K562 (cell line): ENCODE data around the gene CENPV. TPM values are rescaled to one million over a fixed set of nuclear protein-coding genes. Genes with fewer than 3 reads are reported as not detected.
A peak's percentile ranks its signal among the peaks of the same experiment; 100 is the strongest.
"Not testable (repeated sequence)": the region's sequence is repeated elsewhere in the genome, so short reads cannot be mapped to it uniquely, and the experiment has no call there.

Source experiments
- ATAC-seq: fragments of 200-7000 bp; cut with Tn5 transposase; 3 replicates; pipeline ENCODE4 v1.9.1; 2020; ENCODE audit warnings: moderate library complexity
- BruUV-seq: library from RNA; stranded (reverse); fragments of 400-500 nt; replicated peaks from 2 replicates; lab custom pipeline; 2021; lab: Mats Ljungman, UMichigan
- CTCF ChIA-PET: fragments of 300-600 bp; formaldehyde crosslinking; extraction: SDS; loops from one replicate; lab custom pipeline; 2021; ENCODE audit warnings: low intra/inter-chr PET ratio; lab: Yijun Ruan, JAX
- POLR2A ChIA-PET: fragments of 300-600, 350-650 bp; sonication (Branson Sonifier 250); formaldehyde crosslinking; extraction: SDS; loops from one replicate; lab custom pipeline; 2021; ENCODE audit warnings: antibody characterized with exemption, inconsistent platforms; lab: Yijun Ruan, JAX
- DNase-seq, 4 experiments: peaks; one replicate each; pipeline versions ENCODE4 v3.0.0 to v3.0.0-alpha.2; 2011 to 2018; ENCODE audit warnings: low spot score in 3 of 4, mixed read lengths in 3 of 4; ENCODE audit errors: extremely low read depth in 1 of 4
- FAIRE-seq: peaks from 2 replicates; lab custom pipeline; 2011; peaks lifted over from hg19 to GRCh38; lab: Jason Lieb, UNC
- H2AFZ ChIP-seq: 2 replicates; pipeline ENCODE4 v1.6.0; 2011; ENCODE audit warnings: low read depth, low read length, control low read depth, inconsistent platforms
- H3K27ac ChIP-seq: fragments of 200-600 bp; 3 replicates; pipeline ENCODE4 v1.8.0; 2011; ENCODE audit warnings: low read depth, mild to moderate bottlenecking, control low read depth, inconsistent platforms, low read length, moderate library complexity, mixed read lengths; ENCODE audit errors: extremely low read depth
- H3K27me3 ChIP-seq, 2 experiments: fragments of 300-600 bp in 1 of 2; 2 replicates in 1 of 2; 3 replicates in 1 of 2; pipeline versions ENCODE4 v1.6.0 to v1.8.0; 2011; ENCODE audit warnings: inconsistent platforms in 2 of 2, low read length in 2 of 2, mild to moderate bottlenecking in 1 of 2, mixed read lengths in 1 of 2, moderate library complexity in 1 of 2; ENCODE audit not compliant: control insufficient read depth in 2 of 2, insufficient read depth in 2 of 2
- H3K36me3 ChIP-seq: fragments of 300-600 bp; 3 replicates; pipeline ENCODE4 v1.8.0; 2011; ENCODE audit warnings: mild to moderate bottlenecking, low read length, inconsistent platforms; ENCODE audit not compliant: control insufficient read depth, insufficient read depth
- H3K4me1 ChIP-seq, 2 experiments: fragments of 200-600 bp in 1 of 2; replicated peaks in 1 of 2; 2 replicates in 1 of 2; 3 replicates in 1 of 2; pipeline versions ENCODE4 v1.5.1 to v1.8.0; 2011; ENCODE audit warnings: inconsistent platforms in 2 of 2, low read length in 2 of 2, mild to moderate bottlenecking in 1 of 2, mixed read lengths in 1 of 2, moderate library complexity in 1 of 2; ENCODE audit not compliant: control insufficient read depth in 2 of 2, insufficient read depth in 2 of 2
- H3K4me2 ChIP-seq: 2 replicates; pipeline ENCODE4 v1.6.1; 2011; ENCODE audit warnings: low read length, control low read depth, inconsistent platforms, mixed read lengths; ENCODE audit not compliant: insufficient read depth
- H3K4me3 ChIP-seq: fragments of 200-600 bp; sonication (generic), shearing (Covaris generic); 2 replicates; pipeline ENCODE4 v1.5.1; 2016; ENCODE audit warnings: control low read depth, inconsistent platforms
- H3K79me2 ChIP-seq: fragments of 200-600 bp; 3 replicates; pipeline ENCODE4 v1.8.0; 2011; ENCODE audit warnings: low read length, inconsistent platforms; ENCODE audit not compliant: control insufficient read depth, insufficient read depth
- H3K9ac ChIP-seq, 2 experiments: 2 replicates each; pipeline versions ENCODE4 v1.6.0 to v1.6.1; 2011; ENCODE audit warnings: low read depth in 2 of 2, low read length in 2 of 2, control low read depth in 1 of 2, inconsistent platforms in 1 of 2, mild to moderate bottlenecking in 1 of 2, mixed read lengths in 1 of 2; ENCODE audit not compliant: insufficient read depth in 1 of 2
- H3K9me1 ChIP-seq: one replicate; pipeline ENCODE4 v1.6.0; 2011; ENCODE audit warnings: inconsistent platforms, mild to moderate bottlenecking, low read length, moderate library complexity; ENCODE audit not compliant: control insufficient read depth, insufficient read depth
- H3K9me3 ChIP-seq: replicated peaks from 2 replicates; pipeline ENCODE4 v1.5.1; 2011; ENCODE audit warnings: low read depth, low read length, inconsistent platforms; ENCODE audit not compliant: control insufficient read depth, insufficient read depth
- H4K20me1 ChIP-seq: replicated peaks from 2 replicates; pipeline ENCODE4 v1.6.1; 2011; ENCODE audit warnings: low read length, inconsistent platforms, mixed read lengths; ENCODE audit not compliant: control insufficient read depth, insufficient read depth
- FUS ChIP-seq: fragments of 200-400 bp; formaldehyde crosslinking; optimal IDR thresholded peaks from 2 replicates; pipeline ENCODE3; 2017; ENCODE audit warnings: low read depth, low read length
- GATAD2B ChIP-seq: fragments of 450-650 bp; IDR thresholded peaks from 2 replicates; pipeline ENCODE4 v1.6.1; 2017; ENCODE audit warnings: mild to moderate bottlenecking, borderline replicate concordance
- GTF2E2 ChIP-seq: fragments of 200-800 bp; sonication (Bioruptor generic); IDR thresholded peaks from 2 replicates; pipeline ENCODE4 v1.6.1; 2016; ENCODE audit warnings: missing genetic modification characterization, missing compliant biosample characterization
- ZNF184 ChIP-seq: sonication (generic); formaldehyde crosslinking; IDR thresholded peaks from 2 replicates; pipeline ENCODE4 v1.5.0; 2020; ENCODE audit warnings: missing genetic modification reagents
- ZNF551 ChIP-seq: fragments of 250-450 bp; sonication (Bioruptor Pico); IDR thresholded peaks from 2 replicates; pipeline ENCODE4 v1.5.0; 2021; ENCODE audit warnings: mild to moderate bottlenecking, moderate library complexity
- WGBS: fragments of 100-300 bp; shearing (Covaris generic); methylation state at CpG from one replicate; pipeline ENCODE4 v1.1.6; 2016; ENCODE audit warnings: low coverage, mixed read lengths; ENCODE audit not compliant: insufficient coverage; ENCODE audit errors: missing lambda C conversion rate; 5-methylcytosine and 5-hydroxymethylcytosine counted together
- in situ Hi-C: fragments of 300-500 bp; cut with MboI; formaldehyde crosslinking; loops from 4 replicates; pipeline ENCODE4 v1.15.0; 2018; ENCODE audit warnings: inconsistent platforms, mixed read lengths
- intact Hi-C: fragments of 100-400 bp; cut with micrococcal nuclease; formaldehyde crosslinking; loops from 2 replicates; pipeline ENCODE4 v1.14.2; 2022
- polyA plus RNA-seq, 8 experiments: library from polyadenylated mRNA; depleted of rRNA in 4 of 8; stranded (reverse) in 5 of 8; unstranded in 3 of 8; fragments of >200 nt; fragmentation: Nextera tagmentation in 2 of 8; fragmentation: Illumina TruSeq in 1 of 8; extraction: Ambion mirVana in 2 of 8; extraction: Trizol in 1 of 8; gene quantifications; 2 replicates each; pipeline versions ENCODE4 v1.2.1 to v1.2.3, GENCODE V29; 2011 to 2014; ENCODE audit warnings: inconsistent platforms in 1 of 8, missing spikeins in 1 of 8
- total RNA-seq, 7 experiments: library from RNA; depleted of rRNA in 6 of 7; stranded (reverse); fragments of >200 nt in 6 of 7; fragmentation: Illumina TruSeq in 2 of 7; extraction: Trizol in 2 of 7; gene quantifications; 2 replicates each; pipeline versions ENCODE4 v1.2.1 to v1.2.3, GENCODE V29; 2011 to 2021; ENCODE audit warnings: low replicate concordance in 1 of 7
- TF ChIP-seq, protein P1 (sequence below), 2 experiments: fragments of 450-650 bp in 1 of 2; sonication (generic) in 1 of 2; formaldehyde crosslinking in 1 of 2; IDR thresholded peaks in 1 of 2; conservative IDR thresholded peaks in 1 of 2; 2 replicates each; pipeline versions ENCODE4 v1.6.1 to v1.8.1; 2016 to 2023; ENCODE audit warnings: mild to moderate bottlenecking in 2 of 2, moderate library complexity in 2 of 2, inconsistent platforms in 1 of 2, missing genetic modification reagents in 1 of 2

Gene CENPV
- total and polyA plus RNA-seq, 9 of the 15 experiments (the other 6 are each of a cell fraction or from before 2014, with no cell fraction given) = 17.8 to 131 (median 89.3) TPM

DNA sequence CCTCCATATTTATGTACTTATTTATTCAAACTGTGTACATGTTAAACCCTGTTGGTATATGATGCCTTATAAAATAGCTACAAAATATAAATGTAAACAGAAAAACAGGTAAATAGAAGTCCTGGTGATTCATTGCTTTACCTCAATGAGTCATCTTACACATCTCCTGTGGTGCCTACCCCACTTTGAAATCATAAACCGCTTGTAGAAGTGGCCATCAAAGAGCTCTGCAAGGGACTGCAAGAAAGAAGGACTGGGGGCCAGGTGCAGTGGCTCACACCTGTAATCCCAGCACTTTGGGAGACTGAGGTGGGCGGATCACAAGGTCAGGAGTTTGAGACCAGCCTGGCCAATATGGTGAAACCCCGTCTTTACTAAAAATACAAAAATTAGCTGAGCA lies 57.2 kb downstream of the CENPV start:
- FAIRE-seq, H3K4me2 ChIP-seq, H3K36me3 ChIP-seq, H3K9ac ChIP-seq, CTCF ChIA-PET, in situ Hi-C loops, H4K20me1 ChIP-seq, DNase-seq, BruUV-seq, H3K9me1 ChIP-seq, intact Hi-C loops, H3K27ac ChIP-seq, ATAC-seq, H3K4me3 ChIP-seq, H3K27me3 ChIP-seq, H3K9me3 ChIP-seq, H3K79me2 ChIP-seq, H2AFZ ChIP-seq: not testable (repeated sequence)
- peaks cover 9 to 22% of the 10 kb centered on the region in 2 experiments; a peak in 3 of 5 replicates for H3K4me1 ChIP-seq
- TF ChIP-seq, protein P1, sequence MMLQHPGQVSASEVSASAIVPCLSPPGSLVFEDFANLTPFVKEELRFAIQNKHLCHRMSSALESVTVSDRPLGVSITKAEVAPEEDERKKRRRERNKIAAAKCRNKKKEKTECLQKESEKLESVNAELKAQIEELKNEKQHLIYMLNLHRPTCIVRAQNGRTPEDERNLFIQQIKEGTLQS (IDR thresholded peaks at IDR 0.05) = peak; percentile 39; the same call in 1 of the 2 replicates
- TF ChIP-seq, protein P1 (CRISPR knock-in tag; conservative IDR thresholded peaks at IDR 0.05) = not testable (repeated sequence)
- WGBS = 58% methylated on average over 1 of the region's 3 CpGs
- POLR2A ChIA-PET = interaction anchor here (0.6 to 0.9 kb wide), 2 partner anchors 17 to 35 kb away, joined by 3 to 4 read pairs; no protein-coding TSS in a partner anchor

DNA sequence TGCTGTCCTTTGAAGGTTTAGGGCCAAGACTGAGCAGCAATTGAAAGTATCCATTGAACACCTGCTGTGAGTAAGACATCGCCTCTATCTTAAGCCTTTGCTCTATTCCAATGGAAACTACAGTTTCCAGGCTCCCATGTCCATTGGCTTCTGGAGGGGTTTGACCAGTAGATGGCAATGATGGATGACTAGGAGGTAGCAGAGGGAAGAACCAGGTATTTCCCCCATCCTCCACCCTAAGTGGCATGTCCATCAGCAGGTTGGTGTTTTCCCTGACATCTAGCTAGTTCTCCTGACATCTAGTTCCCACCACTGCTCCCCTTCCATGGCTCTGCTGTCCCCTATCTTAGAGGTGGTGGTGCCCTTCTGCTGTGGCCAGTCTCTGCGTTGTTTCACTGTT lies 58.7 kb downstream of the CENPV start:
- no peak overlapping the region for H3K27ac ChIP-seq
- in situ Hi-C loops = no loop called here
- H3K79me2 ChIP-seq = no peaks in the 10 kb centered on the region
- TF ChIP-seq ZNF184 (no peak), ZNF551 (CRISPR knock-in tag) (no peak), GTF2E2 (tag) (no peak), GATAD2B (no peak), FUS (no peak)
- ChIA-PET CTCF (no interaction called here), POLR2A (interaction anchor here (0.6 to 1.0 kb wide), 2 partner anchors 8 to 103 kb away, joined by 3 read pairs; no protein-coding TSS in a partner anchor)
- no peaks in the 10 kb centered on the region for H3K9me1 ChIP-seq
- FAIRE-seq (no peak), DNase-seq (no peak), ATAC-seq (no peak)
- no peaks in the 10 kb centered on the region for H3K9me3 ChIP-seq
- intact Hi-C loops = no loop called here
- no peaks in the 10 kb centered on the region for H4K20me1 ChIP-seq
- no peaks in the 10 kb centered on the region for H3K27me3 ChIP-seq
- H3K4me2 ChIP-seq = no peak overlapping the region
- no peak overlapping the region for H3K4me3 ChIP-seq
- H3K36me3 ChIP-seq = no peaks in the 10 kb centered on the region
- no TSS peak for BruUV-seq
- peaks cover 9 to 23% of the 10 kb centered on the region in 2 experiments; a peak in 3 of 5 replicates for H3K4me1 ChIP-seq
- 100% methylated on average over 2 of the region's 2 CpGs for WGBS
- no peak overlapping the region for H3K9ac ChIP-seq
- H2AFZ ChIP-seq = no peak overlapping the region
